A673 (cell line): Measurements from ENCODE around the gene PIK3R1. TPM values are rescaled to one million over a fixed set of nuclear protein-coding genes. Genes with fewer than 3 reads are reported as not detected.

Source experiments
- BruUV-seq: library from RNA; stranded (reverse); fragments of 400-500 nt; replicated peaks from 2 replicates; lab custom pipeline; 2021; lab: Mats Ljungman, UMichigan
- CTCF ChIA-PET: fragments of 300-600 bp; sonication (Branson Sonifier 250); formaldehyde crosslinking; loops from one replicate; lab custom pipeline; 2022; ENCODE audit warnings: antibody characterized with exemption; lab: Charles Lee
- POLR2A ChIA-PET: fragments of 300-600 bp; sonication (Branson Sonifier 250); formaldehyde crosslinking; loops from one replicate; lab custom pipeline; 2022; ENCODE audit warnings: antibody characterized with exemption; ENCODE audit not compliant: low non-redundant PET; lab: Charles Lee
- DNase-seq: peaks from one replicate; pipeline ENCODE4 v3.0.0-alpha.2; 2015; ENCODE audit warnings: low spot score
- H3K27ac ChIP-seq: fragments of 200-600 bp; sonication (generic); 2 replicates; pipeline ENCODE4 v1.5.1; 2016; ENCODE audit warnings: mixed run types, low read depth, mild to moderate bottlenecking, mixed read lengths, antibody characterized with exemption, low read length; ENCODE audit not compliant: poor library complexity, severe bottlenecking
- H3K27me3 ChIP-seq: fragments of 200-600 bp; sonication (generic); replicated peaks from 2 replicates; pipeline ENCODE4 v1.6.1; 2017; ENCODE audit warnings: mixed run types, low read depth, mild to moderate bottlenecking, mixed read lengths, antibody characterized with exemption, low read length; ENCODE audit not compliant: insufficient read depth, poor library complexity
- H3K36me3 ChIP-seq: fragments of 200-600 bp; sonication (generic); 2 replicates; pipeline ENCODE4 v1.6.1; 2016; ENCODE audit warnings: mixed run types, mild to moderate bottlenecking, mixed read lengths, antibody characterized with exemption, low read length; ENCODE audit not compliant: insufficient read depth, poor library complexity, severe bottlenecking
- H3K4me1 ChIP-seq: fragments of 200-600 bp; sonication (generic); 2 replicates; pipeline ENCODE4 v1.6.1; 2017; ENCODE audit warnings: mixed run types, mild to moderate bottlenecking, mixed read lengths, antibody characterized with exemption, low read length; ENCODE audit not compliant: insufficient read depth, poor library complexity, severe bottlenecking
- H3K4me3 ChIP-seq: fragments of 200-600 bp; sonication (generic); 2 replicates; pipeline ENCODE4 v1.5.1; 2016; ENCODE audit warnings: low read depth, mixed run types, mild to moderate bottlenecking, mixed read lengths, low read length; ENCODE audit not compliant: poor library complexity, severe bottlenecking
- H3K9me3 ChIP-seq: fragments of 200-600 bp; sonication (generic); 2 replicates; pipeline ENCODE4 v1.6.1; 2016; ENCODE audit warnings: mixed run types, low read depth, mild to moderate bottlenecking, mixed read lengths, antibody characterized with exemption, low read length; ENCODE audit not compliant: poor library complexity, severe bottlenecking
- EZH2 ChIP-seq: fragments of 200-600 bp; sonication (generic); IDR thresholded peaks from 2 replicates; pipeline ENCODE4 v1.6.1; 2017; ENCODE audit warnings: borderline replicate concordance, low read depth, mild to moderate bottlenecking, mixed read lengths, antibody characterized with exemption, low read length; ENCODE audit not compliant: poor library complexity, severe bottlenecking
- intact Hi-C: fragments of 100-400 bp; cut with micrococcal nuclease; formaldehyde crosslinking; loops from one replicate; pipeline ENCODE4 v1.10.0; 2022; ENCODE audit not compliant: unreplicated experiment
- total RNA-seq: library from RNA; stranded (reverse); gene quantifications from 2 replicates; pipeline ENCODE4 v1.2.3, GENCODE V29; 2021
- TF ChIP-seq, protein P1 (sequence below): fragments of 300-800, 200-600 bp; sonication (generic); conservative IDR thresholded peaks from 2 replicates; pipeline ENCODE4 v1.5.1; 2017; ENCODE audit warnings: low read depth, mild to moderate bottlenecking, antibody characterized with exemption, low read length, moderate library complexity, mixed read lengths

PIK3R1 gene
- total RNA-seq, 1 experiment from 2014 or later = 57.9 TPM

GRCh38 chr5:68315679-68316271, 100.2 kb downstream of the PIK3R1 start:
- Histone ChIP-seq H3K27ac (no peak overlapping the region), H3K4me3 (no peak overlapping the region), H3K4me1 (no peaks in the 10 kb centered on the region), H3K27me3 (no peaks in the 10 kb centered on the region), H3K9me3 (no peaks in the 10 kb centered on the region), H3K36me3 (no peaks in the 10 kb centered on the region)
- no TSS peak for BruUV-seq
- POLR2A ChIA-PET = no interaction called here
- DNase-seq = no peak
- intact Hi-C loops = no loop called here
- TF ChIP-seq EZH2 = no peak
- TF ChIP-seq, protein P1, sequence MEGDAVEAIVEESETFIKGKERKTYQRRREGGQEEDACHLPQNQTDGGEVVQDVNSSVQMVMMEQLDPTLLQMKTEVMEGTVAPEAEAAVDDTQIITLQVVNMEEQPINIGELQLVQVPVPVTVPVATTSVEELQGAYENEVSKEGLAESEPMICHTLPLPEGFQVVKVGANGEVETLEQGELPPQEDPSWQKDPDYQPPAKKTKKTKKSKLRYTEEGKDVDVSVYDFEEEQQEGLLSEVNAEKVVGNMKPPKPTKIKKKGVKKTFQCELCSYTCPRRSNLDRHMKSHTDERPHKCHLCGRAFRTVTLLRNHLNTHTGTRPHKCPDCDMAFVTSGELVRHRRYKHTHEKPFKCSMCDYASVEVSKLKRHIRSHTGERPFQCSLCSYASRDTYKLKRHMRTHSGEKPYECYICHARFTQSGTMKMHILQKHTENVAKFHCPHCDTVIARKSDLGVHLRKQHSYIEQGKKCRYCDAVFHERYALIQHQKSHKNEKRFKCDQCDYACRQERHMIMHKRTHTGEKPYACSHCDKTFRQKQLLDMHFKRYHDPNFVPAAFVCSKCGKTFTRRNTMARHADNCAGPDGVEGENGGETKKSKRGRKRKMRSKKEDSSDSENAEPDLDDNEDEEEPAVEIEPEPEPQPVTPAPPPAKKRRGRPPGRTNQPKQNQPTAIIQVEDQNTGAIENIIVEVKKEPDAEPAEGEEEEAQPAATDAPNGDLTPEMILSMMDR = no peak
- CTCF ChIA-PET = no interaction called here

DNA sequence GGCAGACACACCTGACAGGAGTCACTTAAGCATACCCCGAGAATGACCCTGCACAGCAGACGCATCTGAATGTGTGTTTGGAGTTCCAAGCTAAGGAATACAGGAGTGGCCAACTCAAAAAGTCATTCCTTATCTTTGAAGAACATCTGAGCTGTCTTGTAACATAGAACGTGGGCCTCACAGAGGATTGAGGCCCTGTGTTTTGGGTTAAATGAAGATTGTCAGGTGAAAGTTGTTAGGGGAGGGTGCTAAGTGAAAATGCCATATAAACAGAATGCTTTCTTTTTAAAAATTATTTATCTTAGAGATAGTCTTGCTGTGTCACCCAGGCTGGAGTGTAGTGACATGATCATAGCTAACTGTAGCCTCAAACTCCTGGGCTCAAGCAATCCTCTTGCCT, 100.9 kb downstream of the PIK3R1 start:
- intact Hi-C loops = no loop called here
- no TSS peak for BruUV-seq
- no peaks in the 10 kb centered on the region for H3K36me3 ChIP-seq
- H3K9me3 ChIP-seq = no peaks in the 10 kb centered on the region
- H3K4me1 ChIP-seq = no peaks in the 10 kb centered on the region
- no peak for DNase-seq
- TF ChIP-seq, protein P1 = no peak
- no peak for TF ChIP-seq EZH2
- ChIA-PET CTCF (no interaction called here), POLR2A (no interaction called here)
- H3K27ac ChIP-seq = no peak overlapping the region
- no peak overlapping the region for H3K4me3 ChIP-seq
- no peaks in the 10 kb centered on the region for H3K27me3 ChIP-seq

GRCh38 chr5:68317646-68318045, 102.1 kb downstream of the PIK3R1 start:
- CTCF ChIA-PET = no interaction called here
- DNase-seq = no peak
- BruUV-seq = no TSS peak

More at GRCh38 chr5:68317646-68318045, 102.1 kb downstream of the PIK3R1 start:
- TF ChIP-seq EZH2 = no peak
- no peaks in the 10 kb centered on the region for H3K9me3 ChIP-seq
- H3K27ac ChIP-seq = no peak overlapping the region
- H3K4me1 ChIP-seq = no peaks in the 10 kb centered on the region
- H3K36me3 ChIP-seq = no peaks in the 10 kb centered on the region
- H3K27me3 ChIP-seq = no peaks in the 10 kb centered on the region
- H3K4me3 ChIP-seq = no peak overlapping the region
- POLR2A ChIA-PET = no interaction called here
- intact Hi-C loops = no loop called here
